ENCODE data around the gene SOCS2.

SOCS2 gene

DNA sequence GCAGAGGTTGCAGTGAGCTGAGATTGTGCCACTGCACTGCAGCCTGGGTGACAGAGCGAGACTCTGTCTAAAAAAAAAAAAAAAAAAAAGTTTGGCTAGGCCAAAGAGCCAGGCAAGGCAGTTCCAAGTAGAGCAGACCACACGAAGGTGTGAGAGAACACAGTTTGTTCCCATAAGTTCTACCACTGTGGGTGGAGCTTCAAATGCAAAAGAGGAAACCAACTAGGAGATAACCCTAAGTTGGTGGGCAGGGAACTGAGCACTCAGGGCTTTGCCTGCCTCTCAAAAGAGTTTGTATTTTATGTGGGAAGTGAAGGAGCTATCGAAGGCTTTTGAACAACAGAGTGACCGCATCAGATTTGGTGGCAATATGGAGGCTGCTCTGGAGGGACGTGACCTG, 15.1 kb downstream of the SOCS2 start:
- in situ Hi-C loops (cut with MboI; ENCODE audit: low pct_unique_long_range_greater_than_20kb, low sequenced_read_pairs) = no loop called here
- DNase-seq = peak; percentile 90

DNA sequence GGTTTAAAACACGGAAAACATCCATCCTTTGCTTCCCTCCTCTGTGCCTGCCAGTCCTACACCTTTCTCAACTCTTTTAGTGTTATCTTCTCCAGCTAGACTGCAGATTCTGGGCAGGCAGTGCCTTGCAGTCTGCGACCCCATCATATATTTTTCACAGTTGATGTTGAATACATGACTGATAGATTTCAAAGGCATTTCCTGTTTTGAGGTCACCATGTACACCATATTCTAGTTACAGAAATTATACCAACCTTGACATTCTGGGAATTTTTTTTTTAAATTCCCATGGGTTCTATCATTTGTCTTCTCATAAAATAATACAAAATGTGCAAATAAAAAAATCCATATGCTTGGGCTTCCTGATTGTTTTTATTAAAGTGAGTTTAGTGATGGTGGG, 16.6 kb downstream of the SOCS2 start:
- no peak for DNase-seq
- in situ Hi-C loops (cut with MboI; ENCODE audit: low pct_unique_long_range_greater_than_20kb, low sequenced_read_pairs) = no loop called here

DNA sequence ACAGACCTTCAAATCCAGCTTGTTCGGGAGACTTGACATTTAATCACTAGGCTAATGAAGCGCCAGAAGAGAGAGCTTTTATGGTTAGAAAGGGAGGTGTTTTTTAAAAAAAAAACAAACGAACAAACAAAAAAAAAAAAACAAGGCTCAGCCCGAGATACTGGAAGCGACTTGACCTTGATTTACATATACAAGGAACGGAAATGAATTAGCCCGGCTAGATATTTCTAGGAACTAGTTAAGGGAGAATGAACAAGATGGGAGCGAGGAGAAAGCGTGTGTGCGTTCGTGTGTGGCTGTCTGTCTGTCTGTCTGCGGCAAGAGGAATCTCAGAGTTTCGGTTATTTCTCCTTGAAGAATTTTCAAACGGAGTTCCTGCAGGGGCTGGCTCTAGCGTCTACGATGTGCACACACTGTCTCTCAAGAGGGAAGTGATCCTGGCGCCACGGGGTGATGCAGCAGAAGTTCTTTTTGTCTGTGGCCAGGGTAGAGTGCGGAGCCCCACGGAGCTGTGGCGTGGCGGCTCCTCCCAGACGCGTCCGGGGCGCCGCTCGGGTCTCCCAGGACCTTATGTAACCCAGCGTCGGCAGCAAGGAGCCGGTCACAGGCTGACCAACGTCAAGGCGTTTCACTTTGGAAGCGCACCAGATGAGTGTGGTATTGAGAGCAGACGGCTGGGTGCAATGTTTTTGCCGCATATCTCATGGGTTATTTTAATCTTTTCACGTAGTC, 18.8 kb downstream of the SOCS2 start:
- peak; percentile 97 for DNase-seq
- in situ Hi-C loops (cut with MboI; ENCODE audit: low pct_unique_long_range_greater_than_20kb, low sequenced_read_pairs) = no loop called here

DNA sequence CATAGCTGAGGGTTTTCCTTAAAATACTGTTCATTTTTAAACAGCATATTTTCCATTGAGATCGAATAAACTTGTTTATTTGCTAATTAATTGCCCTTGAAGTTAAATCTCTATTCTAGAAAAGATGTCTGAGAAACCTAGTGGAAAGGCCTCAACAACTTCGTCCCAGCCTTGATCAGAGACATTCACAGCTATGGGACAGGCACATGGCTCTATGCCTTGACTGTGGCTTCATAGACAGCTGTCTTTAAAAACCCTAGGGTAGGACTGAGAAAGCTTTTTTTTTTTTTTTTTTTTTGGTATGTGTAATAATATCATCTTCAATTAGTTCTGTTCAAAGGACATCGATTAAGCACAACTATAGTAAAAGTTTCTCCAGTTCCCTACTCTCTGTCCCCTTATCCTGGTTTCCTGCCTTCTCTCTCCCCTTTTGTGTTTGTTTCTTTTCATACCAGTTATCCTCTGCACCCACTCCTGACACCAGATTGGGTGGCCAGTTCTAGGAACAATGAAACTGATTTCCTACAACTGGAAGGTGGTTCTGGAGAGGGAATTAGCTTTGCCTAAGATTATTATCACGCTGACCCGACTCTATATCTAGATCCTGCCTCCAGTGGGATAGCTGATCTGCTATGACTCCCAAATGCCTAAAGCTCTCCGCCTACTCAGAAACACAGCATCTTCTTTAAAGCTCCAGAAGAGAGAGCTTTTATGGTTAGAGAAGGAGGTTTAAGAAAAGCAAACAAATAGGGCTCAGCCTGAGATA, 20.3 kb downstream of the SOCS2 start:
- no peak for DNase-seq
- in situ Hi-C loops (cut with MboI; ENCODE audit: low pct_unique_long_range_greater_than_20kb, low sequenced_read_pairs) = no loop called here

DNA sequence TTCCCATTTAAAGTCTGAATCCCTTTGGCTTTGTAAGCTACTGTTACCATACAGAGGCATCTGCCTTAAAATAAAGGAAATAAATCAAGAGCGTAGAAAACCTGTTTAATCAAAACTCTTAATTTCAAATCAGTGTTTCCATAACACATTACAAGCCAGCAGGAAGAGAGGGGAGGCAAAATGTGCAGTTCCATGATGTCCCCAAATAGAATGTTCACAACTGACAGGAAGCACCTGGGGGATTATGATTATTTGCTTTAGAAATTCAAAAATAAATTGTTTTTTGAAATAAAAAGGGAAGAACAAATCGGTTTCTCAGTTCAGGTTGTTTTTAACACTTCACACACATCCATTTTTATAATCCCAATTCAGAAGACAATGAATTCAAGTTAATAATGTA, 21.4 kb downstream of the SOCS2 start:
- in situ Hi-C loops (cut with MboI; ENCODE audit: low pct_unique_long_range_greater_than_20kb, low sequenced_read_pairs) = no loop called here
- DNase-seq = peak; percentile 89

DNA sequence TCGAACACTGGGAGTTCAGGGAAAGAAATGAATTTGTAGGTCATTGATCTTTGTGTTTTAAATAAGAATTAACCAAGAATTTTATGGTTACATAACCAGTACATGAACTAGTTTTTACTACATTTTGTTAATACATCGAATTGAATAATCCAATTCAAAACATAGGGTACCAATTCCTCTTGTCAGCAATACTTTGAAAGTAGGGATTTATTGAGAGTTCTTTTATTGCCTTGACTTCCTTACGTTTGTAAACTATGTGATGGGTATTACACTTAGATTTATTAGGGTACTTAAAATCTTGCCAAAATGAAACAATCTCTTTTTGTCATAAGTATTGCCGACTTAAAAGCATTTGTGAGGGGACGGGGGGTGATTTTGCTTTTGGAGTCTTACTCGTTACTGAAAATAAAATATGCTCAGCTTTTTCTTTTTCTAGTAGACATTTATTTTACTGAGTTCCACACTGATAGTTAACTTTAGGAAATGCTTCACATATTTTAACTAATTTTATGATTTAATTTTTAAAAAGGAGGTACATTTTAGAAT, 22.4 kb downstream of the SOCS2 start:
- no peak for DNase-seq

DNA sequence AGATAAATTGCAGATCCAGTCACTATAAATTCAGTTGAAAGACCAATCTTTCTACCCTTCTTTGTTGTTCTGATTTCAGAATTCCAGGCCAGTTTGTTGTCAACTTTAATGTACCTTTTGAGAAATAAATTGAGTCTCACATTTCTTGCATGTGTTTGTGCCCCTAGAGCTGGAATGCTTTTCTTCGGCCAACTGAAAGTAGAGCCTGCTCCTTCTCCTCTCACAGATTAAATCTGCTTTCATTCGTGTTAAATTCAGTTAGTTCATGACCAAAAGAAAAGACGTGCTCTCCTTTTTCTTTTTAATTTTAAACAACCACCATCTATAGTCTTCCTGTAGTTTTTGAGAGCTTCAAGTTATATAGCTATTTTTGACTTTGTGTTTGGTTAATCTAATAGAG, 22.9 kb downstream of the SOCS2 start:
- DNase-seq = no peak
- in situ Hi-C loops (cut with MboI; ENCODE audit: low pct_unique_long_range_greater_than_20kb, low sequenced_read_pairs) = no loop called here

More for the DNA sequence above, 22.4 kb downstream of the SOCS2 start:
- in situ Hi-C loops (cut with MboI; ENCODE audit: low pct_unique_long_range_greater_than_20kb, low sequenced_read_pairs) = no loop called here

DNA sequence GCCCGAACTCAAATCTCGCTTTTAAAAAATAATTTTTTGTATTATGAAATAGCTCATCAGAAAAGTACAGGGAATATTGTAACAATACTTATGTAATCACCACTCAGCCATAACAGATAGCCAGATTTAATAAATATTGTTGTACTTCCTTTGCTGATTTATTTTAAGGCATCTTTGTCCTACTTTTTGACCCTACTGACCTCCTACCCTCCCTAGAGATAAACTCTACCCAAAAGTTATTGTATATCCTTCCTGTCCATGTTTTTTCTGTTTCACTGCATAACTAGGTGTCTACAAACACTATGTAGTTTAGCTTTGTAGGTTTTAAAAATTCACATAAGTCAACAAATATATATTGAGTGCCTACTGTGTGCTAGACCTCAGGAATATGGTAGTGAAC, 25.1 kb downstream of the SOCS2 start:
- in situ Hi-C loops (cut with MboI; ENCODE audit: low pct_unique_long_range_greater_than_20kb, low sequenced_read_pairs) = no loop called here
- DNase-seq = no peak

DNA sequence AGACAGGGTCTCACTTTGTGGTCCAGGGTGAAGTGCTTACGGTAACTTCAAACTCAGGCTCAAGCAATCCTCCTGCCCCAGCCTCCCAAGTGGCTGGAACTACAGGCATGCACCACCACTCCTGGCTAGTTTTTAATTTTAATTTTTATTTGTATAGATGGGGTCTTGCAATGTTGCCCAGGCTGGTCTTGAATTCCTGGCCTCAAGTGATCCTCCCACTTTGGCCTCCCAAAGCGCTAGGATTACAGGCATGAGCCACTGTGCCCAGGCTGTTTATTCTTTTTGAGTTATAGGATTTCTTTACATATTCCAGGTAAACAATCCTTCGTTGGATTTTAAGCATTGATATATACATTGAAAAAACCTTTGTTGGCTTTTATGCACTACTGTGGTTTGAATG, 26.7 kb downstream of the SOCS2 start:
- in situ Hi-C loops (cut with MboI; ENCODE audit: low pct_unique_long_range_greater_than_20kb, low sequenced_read_pairs) = no loop called here
- no peak for DNase-seq

DNA sequence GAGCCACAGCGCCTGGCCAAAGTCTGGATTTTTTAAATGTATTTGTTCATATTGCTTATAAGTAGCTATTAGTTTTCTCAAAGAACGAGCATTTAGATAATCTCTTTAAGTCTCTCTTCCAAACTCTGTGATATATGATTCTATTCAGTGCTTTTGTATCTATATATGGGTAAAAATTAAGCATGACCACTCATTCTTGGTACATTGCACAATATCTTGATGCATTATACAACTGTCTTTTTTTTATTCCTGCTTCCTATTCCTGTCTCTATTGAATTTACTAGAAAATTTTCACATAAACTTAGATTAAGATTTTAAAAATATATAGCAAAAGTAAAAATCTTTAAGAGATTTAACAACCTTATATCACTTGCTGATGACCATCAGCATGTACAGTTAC, 29.1 kb downstream of the SOCS2 start:
- in situ Hi-C loops (cut with MboI; ENCODE audit: low pct_unique_long_range_greater_than_20kb, low sequenced_read_pairs) = no loop called here

DNA sequence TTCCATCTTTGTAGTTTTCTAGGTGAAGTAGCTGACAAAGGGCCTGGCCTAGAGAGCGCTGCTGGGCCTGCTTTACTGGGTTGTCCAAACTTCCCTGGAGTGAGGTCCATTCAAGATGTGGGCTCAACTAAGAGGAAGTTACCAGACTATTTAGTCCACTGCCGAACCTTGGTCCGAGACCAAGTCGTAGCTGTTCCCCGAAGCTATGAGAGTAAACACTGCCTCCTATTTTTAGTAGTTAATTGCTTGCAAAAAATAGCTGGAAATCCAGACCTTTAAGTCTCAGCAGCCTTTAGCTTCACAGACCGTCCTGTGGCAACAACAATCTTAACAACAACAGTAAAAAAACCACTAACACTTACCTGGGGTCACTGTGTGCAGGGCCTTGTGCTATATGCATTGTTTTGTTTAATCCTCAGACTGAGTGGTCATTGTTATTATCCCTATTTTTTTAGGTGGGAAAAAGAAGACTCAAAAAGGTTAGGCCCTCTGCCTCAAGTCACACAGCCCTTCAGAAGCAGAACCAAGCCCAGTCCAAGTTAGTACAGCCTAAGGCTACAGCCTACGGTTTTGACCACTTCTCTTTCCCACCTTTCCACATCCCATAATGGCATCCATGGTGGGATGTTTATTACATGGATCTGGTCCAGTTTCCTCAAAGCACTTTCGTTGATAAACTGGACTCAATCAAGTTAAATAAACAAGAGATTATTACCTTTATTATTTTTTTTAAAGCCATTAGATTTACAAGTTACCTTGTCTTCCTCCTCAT, 30.6 kb downstream of the SOCS2 start:
- in situ Hi-C loops (cut with MboI; ENCODE audit: low pct_unique_long_range_greater_than_20kb, low sequenced_read_pairs) = no loop called here
- DNase-seq = no peak

More for the DNA sequence above, 29.1 kb downstream of the SOCS2 start:
- no peak for DNase-seq

DNA sequence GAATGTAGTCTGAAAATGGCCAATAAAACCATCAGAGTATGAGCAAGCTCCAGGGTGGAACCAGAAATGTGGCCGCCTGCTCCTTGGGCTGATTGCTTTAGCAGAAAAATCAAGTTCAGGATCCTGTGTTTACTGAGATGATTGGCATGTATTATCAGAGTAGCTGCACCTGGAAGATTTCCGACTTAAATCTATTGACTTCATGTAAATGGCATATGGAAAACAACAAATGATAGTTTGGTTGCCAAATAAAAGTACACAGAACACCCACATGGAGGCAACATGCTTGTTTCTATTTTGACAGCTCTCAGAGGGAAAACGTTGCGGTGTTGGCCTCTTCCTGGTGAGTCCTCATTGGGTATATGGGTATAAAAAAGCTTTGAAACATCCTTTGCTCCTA, 31.3 kb downstream of the SOCS2 start:
- in situ Hi-C loops (cut with MboI; ENCODE audit: low pct_unique_long_range_greater_than_20kb, low sequenced_read_pairs) = no loop called here
- DNase-seq = no peak

DNA sequence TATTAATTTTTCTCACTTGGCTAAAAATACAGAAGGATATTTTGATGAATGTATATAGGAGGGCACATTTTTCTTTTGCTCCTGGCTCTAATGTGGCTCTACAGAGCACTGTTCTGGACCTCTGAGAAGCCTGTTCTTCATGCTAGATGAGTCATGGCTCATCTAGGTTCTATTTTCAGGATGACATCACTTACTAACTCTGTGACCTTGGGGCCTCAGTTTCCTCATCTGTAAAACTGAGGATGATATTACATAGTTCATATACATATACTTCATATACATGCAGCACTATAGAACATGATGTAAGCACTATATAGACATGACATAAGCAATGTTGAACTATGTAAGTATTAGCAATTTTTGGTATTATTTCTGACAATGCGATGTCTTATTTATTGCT, 35.8 kb downstream of the SOCS2 start:
- DNase-seq = no peak
- in situ Hi-C loops (cut with MboI; ENCODE audit: low pct_unique_long_range_greater_than_20kb, low sequenced_read_pairs) = no loop called here

DNA sequence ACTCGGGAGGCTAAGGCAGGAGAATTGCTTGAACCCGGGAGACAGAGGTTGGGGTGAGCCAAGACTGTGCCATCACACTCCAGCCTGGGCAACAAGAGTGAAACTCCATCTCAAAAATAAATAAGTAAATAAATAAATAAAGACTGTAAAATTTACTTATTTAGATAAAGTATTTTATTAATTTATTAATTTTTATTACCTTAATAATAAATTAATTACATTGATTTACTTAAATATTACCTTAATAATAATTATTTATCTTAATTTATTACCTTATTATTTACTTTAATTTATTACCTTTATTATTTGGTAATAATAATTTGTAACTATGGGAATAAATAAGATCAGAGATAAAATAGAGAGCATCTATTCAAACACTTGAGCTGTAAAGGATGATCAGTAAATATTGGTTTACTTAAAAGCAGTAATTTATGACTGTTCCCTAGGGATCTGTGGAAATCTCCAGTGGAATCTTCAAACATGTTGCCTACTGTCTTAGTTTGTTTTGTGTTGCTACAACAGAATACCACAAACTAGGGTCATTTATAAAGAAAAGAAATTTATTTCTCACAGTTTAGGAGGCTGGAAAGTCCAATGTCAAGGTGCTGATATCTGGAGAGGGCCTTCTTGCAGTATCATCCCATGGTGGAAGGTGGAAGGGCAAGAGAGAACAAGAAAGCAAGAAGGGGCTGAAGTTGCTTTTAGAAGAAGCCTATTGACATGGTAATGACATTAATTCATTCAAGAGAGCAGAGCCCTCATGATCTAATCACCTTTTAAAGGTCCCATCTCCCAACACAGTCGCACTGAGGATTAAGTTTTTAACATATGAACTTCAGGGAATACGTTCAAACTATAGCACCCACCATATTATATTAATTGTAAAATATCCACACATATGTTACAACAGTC, 37.1 kb downstream of the SOCS2 start:
- no peak for DNase-seq
- in situ Hi-C loops (cut with MboI; ENCODE audit: low pct_unique_long_range_greater_than_20kb, low sequenced_read_pairs) = no loop called here

DNA sequence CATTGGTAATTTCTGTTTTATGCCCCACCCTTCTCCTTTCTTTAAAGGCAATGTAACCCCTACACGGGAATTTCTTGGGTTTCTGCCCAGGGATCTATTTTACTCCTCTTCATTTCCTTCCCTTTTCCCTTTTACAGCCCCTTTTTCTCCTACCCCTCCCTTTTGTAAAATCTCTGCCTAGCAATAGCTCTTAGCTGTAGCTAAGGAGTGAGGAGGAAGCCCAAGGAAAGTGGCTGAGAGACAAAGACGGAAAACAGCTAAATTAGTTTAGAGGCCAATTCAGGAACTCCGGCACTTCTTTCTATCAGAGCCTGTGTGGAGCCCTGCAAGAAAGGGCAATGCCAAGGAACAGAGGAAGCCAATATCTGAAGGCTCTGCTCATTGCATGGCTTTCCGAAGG, 40.3 kb downstream of the SOCS2 start:
- DNase-seq = peak; percentile 82
- in situ Hi-C loops (cut with MboI; ENCODE audit: low pct_unique_long_range_greater_than_20kb, low sequenced_read_pairs) = no loop called here

DNA sequence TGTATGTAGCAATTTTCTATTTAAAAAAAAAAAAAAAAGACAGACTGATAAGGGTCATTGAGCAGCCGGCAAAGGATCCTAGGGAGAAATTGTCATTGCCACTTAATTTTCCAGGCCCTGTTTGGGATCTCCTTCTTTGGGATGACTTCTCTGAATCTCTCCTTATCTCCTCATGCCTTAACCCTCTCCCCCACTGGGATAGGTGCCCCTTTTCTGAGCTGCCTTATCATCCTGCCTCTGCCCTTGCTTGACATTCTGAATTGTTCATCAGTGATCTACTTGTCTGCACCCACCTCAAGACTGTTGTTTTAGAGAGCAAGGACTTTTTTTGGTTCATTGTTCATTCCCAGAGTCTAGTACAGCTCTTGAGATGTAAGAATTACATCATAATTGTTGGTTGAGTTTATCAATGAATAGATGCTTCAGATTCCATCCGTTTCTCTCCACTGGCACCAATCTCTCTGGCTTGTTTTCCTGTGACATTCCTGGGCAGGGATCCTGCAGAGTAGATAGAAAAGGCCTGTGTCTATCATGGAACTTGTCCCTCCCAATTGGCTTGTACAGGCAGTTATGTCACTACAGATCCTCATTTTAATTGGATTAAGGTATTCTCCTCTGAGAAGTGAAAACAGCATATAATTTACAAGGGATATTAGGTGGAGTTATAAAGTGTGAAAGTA, 42.6 kb downstream of the SOCS2 start:
- in situ Hi-C loops (cut with MboI; ENCODE audit: low pct_unique_long_range_greater_than_20kb, low sequenced_read_pairs) = no loop called here
- DNase-seq = no peak

DNA sequence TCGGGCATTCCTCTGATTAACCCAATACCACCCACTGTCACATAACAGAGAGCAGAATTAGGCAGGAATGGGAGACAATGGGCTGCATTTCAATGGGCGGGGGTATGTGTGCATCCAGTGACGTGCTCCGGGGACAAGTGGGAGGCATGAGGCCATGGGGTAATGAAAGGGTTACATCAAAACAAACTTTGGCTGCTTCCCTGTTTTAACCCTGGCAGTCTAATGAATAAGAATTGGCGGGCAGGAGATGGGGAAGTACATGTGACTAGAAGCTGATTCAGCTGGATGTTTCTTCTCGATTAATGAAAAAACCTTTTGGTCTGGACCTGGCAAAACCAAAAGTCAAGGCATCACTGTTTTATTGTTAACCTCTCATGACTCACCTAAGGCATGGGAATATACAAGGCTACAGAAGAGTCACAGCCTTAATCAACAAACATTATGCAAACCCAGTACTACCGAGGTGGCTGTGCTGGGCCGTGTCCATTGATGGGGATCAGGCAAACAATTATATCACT, 44.2 kb downstream of the SOCS2 start:
- peak; percentile 49 for DNase-seq
- in situ Hi-C loops (cut with MboI; ENCODE audit: low pct_unique_long_range_greater_than_20kb, low sequenced_read_pairs) = no loop called here

DNA sequence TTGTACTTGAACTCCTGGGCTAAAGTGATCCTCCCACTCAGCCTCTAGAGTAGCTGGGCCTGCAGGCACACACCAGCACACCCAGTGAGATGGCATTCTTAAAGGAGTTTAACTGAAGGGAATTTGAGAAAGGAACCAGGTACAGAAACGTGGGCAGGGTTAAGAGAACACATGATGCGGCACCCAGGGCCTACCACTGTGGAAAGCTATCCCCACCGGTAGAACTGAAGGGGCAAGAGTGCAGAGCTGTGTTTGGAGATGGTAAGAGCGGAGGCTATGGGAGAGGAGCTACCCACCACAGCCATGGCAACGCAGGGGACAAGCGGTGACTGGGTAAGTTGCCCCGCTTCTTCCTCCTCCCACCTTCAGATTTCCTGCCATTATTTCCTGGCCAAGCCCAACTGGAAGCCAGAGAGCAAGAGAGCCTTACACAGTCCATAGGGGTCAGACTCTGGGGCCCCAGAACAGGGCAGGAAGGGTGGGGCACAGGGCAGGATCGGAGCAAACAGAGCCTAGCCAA, 46.5 kb downstream of the SOCS2 start:
- in situ Hi-C loops (cut with MboI; ENCODE audit: low pct_unique_long_range_greater_than_20kb, low sequenced_read_pairs) = no loop called here
- DNase-seq = no peak

Data from KBM-7 (cell line).